GM15510 (cell line): ENCODE data around the gene CENPB.

Experiments used
- POLR2A ChIP-seq: IDR thresholded peaks from 3 replicates; pipeline ENCODE4 v1.6.1; 2011; ENCODE audit warnings: borderline replicate concordance; ENCODE audit not compliant: insufficient read length; ENCODE audit errors: extremely low read depth

The CENPB gene

DNA sequence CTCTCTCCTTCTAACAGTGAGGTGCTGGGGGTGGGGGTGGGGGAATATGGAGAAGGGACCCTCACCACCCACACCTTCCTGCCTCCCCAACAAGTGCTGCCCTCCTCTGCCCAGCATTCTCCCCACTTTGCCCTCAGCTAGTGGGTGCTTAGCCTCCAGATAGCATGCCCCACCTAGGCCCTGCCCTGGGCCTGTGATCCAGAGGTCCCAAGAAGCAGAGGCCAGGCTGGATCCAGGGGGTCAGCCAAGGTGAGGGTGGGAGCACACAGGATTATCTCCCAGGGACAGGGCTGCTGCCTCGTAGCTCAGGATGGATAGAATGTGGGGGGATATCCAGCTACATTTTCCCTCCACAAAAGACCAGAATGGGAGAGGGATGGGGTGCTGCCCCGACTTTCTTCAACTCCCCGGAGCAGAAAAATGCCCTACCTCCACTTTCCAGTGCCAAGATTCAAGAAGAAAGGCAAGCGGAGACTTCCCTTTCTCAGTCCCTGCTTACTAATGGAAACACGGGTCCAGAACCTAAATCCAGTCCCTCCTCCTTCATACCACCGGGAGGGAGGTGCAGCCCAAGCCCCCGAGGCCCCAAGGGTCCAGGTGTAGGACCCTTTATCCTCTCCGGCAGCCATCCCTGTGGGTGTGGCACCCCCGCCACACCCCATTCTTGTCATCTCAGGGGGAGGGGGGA lies 20.0 kb downstream of the CENPB start:
- no peak for TF ChIP-seq POLR2A

DNA sequence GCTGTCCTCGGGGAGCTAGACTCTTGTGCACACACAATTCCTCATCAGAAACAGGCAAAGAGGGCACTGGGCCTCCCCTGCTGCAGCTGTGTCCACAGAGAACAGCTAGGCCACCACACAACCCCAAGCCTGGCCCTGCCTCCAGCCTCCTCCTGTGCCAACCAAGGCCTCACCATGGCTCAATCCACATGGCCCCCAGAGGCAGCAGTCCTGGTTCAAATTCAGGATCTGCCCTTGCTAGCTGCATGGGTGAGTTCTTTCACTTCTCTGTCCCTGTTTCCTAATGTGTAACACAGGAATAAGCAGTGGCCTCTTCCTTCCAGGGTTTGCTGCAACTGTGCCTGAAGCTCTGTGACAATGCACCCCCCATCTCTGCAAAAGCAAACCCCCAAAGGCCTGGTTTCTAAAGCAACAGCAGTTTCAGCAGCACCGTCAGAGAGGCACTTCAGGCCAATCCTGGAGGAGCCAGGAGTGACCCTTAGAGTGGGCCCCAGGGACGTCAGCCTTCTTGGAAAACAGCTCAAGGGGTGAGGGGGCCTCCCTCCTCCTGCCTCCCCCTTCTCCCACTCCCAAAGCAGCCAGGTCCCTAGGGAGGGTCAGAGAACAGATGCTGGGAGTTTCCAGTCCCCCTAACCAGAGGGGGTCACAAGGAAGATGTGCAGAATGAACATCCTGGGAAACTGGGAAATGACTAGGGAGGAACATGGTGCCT lies 21.2 kb downstream of the CENPB start:
- TF ChIP-seq POLR2A: no peak

DNA sequence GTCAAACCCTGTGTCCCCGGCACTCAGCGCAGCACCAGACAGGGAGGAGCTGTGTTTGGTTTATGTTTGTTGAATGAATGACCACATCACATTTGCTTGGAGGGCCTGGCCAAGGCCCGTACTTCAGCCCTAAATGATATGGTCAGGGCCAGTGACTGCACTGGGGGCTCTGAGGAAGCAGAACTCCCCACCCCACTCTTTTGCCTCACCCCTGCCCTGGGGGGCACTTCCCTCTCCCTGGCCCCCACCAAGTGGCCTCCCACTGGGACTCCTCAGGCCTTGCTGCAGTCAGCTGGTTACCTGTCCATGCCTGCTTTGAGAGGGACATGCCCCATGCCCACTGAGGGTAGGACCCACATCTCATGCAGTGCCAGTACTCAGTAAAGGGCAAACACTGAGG lies 21.9 kb downstream of the CENPB start:
- no peak for TF ChIP-seq POLR2A

DNA sequence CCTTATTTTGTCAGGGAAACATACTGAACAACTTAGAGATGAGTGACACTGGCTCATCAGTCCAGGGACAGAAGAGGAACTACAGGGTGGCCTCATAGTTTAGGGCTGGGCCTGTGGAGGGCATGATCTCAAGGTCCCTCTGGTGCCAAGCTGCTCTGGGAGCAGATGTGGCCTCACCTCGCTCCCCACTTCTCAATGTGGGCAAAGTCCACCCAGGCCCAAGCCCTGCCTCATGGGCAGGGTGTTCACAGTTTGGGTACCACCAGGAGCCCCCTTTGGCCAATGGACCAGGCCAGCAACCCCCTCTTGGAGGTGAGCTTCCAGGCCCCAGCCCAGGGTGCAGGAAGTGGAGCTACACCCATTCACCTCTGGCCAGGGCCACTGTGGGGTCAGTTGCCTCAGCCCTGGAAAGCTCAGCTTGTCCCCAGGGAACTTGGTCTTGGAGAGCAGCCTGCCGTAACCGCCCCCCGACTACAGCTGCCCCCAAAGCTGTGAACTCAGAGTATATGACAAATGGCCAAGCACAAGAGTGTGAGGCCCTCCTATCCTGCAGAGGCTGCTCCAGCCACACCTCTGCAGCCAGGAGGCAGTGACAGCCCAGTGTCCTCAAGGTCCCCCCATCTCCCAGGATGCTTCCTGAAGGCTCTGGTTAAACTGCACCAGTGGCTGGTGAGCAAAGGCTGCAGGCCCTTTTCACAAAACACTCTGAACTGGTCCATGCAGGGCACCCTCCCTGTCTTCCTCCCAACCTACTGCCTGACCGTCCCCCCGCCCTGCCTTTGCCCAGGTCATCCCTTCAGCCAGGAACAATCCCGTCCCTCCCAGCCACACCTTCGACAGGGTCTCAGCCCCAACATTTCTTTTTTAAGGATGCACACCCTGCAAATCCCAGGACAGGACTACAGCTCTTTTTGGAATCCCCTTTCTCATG lies 22.6 kb downstream of the CENPB start:
- TF ChIP-seq POLR2A: no peak

DNA sequence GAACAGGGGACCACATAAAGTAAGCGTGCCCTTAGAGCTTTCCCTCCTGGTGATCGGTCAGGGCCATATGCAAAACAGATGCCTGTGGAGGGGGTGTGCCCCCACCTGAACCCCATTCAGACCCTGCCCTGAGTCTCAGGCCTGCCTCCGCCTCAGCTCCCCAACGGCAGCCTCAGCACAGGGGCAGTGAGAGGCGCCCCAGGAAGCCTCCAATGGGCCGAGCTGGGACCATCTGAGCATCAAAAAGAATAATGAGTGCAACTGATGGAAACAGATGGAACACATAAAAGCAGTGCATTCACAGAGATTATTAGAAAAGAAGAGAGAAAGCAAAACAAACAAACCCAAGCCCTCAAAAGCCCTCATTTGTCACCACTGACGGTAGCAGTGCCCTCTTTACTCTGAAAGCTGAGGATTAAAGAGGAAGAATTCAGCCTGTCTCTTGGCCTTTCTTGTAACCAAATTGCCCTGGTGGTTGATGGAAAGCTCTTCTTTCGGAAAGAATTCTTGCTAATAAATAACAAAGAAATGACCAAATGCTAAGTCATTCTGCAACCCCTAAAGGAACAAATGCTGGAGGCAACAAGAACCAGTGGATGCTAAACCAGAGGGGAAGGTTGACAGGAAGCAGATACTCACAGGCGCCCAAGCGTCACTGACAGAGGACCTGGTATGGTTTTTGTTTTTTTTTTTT lies 25.7 kb downstream of the CENPB start:
- no peak for TF ChIP-seq POLR2A

DNA sequence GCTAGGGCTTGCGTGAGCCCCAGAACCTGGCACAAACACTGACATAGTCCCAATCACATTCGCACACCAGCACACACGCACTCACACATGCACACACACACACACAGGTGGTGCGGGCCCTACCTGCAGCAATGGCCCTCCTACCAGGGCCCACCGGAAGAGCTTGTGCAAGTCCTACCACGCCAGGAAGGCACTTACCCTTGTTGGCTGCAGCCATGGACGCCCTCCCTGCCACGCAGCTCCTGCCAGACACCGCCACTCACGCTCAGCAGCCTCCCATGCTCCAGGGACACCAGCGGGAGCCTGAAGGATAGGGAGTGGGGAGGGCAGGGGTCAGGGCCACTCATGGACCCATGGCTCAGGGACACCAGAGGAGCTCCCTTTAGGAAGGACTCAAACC lies 26.7 kb downstream of the CENPB start:
- no peak for TF ChIP-seq POLR2A

DNA sequence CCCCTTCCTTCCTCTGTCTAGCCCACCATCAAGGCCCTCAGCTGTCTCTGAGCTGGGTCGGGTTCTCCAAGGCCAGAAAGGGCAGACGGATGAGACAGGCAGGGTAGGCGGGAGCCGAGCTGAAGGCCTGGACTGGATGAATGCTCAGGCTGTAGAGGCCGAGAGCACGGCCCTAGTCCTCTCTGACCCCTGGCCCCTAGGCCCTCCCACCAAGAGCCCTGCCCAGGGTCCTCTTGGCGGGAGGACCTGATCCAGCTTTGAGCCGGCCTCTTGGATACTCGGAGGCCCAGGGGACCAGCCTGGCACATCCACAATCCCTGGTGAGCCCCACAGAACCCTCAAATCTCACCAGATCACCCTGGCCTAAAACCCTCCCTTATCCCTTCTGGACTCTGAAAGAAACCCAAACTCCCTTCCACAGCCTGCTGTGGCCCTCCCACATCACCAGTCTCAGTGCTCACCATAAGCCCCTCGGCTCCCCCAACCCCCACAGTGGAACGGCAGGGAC lies 27.2 kb downstream of the CENPB start:
- TF ChIP-seq POLR2A: no peak

DNA sequence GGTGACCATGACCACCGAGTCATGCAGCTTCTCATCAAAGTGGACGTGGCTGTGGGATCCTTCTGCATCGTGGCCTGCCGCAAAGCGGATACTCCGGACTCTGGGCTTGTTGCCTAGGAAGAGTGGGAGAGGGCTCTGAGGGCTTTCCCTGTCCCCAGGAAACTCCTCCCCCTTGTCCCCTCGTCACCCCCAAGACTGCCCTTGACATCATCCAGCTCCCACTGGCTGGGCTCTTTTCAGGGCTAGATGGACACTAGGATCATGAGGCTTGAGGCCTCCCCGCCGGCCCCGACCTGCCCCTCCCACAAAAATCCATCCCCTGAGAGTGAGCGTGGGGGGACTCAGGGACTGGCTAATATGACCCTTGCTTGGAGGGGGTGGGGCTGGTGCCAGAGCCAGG lies 28.0 kb downstream of the CENPB start:
- TF ChIP-seq POLR2A: no peak

DNA sequence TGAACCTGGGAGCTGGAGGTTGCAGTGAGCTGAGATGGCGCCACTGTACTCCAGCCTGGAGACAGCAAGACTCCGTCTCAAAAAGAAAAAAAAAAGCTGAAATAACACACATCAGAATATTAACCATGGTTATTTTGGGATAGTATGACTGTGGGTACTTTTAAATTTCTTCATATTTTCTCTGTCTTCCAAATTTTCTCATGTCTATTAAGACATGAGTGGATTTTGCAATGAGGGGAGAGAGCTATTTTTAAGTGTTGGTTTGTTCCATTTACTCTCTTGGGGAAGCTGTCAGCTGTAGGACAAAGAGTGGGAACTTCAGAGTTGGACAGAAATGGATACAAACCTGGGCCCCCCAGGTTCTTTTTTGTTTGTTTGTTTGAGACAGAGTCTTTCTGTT lies 29.3 kb downstream of the CENPB start:
- no peak for TF ChIP-seq POLR2A

DNA sequence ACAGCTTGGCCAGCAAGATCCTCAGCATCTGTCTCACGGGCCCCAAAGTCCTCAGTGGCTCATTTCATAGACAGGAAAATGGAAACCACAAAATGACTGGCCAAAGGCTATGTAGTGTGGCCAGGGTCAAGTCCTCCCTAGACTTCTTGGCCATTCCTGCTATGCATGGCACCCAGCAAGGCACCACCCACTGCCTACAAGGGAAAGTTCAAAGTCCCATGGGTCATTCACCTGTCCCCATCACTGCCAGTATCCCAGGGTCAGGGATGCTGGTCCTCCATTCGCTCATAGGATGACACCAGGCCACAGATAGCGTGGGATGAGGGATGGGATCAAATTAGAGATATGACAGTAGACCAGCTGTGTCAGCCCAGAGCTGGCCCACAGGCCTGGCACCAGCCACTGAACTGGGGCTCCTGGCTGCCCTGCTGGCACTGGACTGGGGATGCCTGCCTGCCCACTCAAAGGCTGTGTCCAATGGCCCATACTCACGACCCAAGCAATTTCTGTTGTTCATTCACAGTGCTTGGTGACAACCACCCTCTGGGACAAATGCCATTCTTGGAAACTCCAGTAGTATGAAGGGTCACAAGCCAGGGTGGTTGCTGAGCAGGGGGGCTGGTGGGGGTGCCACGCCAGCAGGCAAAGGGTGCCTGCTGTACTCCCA lies 30.6 kb downstream of the CENPB start:
- TF ChIP-seq POLR2A: no peak

DNA sequence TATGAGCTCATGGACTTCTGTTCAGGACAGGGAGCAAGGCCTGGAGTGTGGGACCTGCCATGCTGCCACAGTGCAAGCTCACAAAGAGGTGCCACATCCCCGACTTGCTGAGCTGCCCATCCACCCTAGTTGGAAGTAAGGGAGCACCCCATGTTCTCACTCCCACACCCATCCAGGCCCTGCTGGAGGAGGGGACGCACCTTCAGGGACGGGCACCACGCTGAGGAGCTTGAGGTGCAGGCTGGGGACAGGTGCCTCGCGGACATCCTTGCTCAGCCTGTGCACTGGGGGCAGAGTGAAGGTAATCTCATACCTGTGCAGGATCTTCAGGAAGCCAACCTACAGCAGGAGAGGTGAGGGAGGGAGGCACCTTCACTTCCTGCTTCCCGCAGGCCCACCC lies 31.3 kb downstream of the CENPB start:
- no peak for TF ChIP-seq POLR2A

DNA sequence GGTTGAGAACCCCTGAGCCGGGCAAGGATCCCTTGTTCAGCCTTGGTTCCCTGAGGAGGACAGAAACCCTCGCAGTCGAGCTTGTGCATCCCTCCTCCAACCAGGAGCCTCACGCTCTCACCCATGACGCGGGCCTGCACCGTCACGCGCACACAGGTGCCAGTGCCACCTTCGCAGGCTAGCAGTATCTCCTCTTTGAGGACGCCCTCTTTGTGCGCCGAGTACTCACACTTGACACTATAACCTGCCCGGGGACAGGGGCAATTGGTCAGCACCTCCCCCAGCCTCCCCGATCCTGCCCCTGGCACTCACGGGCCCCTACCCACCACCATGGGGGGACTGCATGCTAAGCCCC lies 32.3 kb downstream of the CENPB start:
- TF ChIP-seq POLR2A: no peak

DNA sequence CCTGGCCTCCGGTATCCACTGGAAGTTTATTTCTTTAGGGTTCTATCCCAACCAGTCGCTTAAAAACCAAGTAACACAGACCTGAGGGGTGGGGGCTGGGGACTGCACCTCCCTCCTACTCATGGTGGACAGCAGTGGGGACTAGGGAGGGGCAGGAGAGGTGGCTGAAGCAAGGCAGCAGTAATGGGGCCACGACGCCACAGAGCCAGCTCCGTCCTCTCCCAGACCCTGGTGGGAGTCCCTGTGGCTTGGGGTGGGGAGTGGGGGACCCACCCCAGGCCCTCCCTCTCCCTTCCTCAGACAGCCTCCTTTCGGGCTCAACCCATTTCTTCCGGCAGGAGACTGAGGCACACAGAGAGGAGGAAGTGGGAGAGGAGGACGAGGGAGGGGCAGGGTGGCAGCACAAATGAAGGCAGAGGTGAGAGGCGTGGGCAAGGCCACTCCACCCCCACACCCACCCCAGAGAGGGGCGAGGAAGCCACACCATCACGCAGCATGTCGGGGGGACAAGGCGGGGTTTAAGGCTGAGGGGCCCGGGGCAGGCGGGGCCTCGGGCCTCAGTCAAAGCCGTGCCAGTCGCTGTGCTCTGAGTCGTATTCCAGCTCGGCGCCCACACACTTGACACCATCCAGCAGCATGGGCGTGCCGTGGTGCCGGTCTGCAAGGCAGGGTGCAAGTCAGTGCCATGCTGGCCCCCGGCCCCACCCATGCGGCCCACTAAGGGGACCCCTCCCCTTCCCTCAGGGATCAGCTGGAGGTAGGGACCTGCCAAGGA lies 32.9 kb downstream of the CENPB start:
- no peak for TF ChIP-seq POLR2A
